Measurements from ENCODE around the gene IWS1.
A peak's percentile ranks its signal among the peaks of the same experiment; 100 is the strongest.

Gene IWS1

GRCh38 chr2:127563458-127564428, 37.5 kb upstream of the IWS1 start:
- peaks cover 16% of the 10 kb centered on the region for H3F3A ChIP-seq (ENCODE audit: insufficient read depth, low read length)
- peak overlapping the region; percentile 12; the same call in 1 of the 2 replicates for H3K9ac ChIP-seq (ENCODE audit: low read length)
- peaks cover 22% of the 10 kb centered on the region for H3K4me1 ChIP-seq (ENCODE audit: low read length)
- no peaks in the 10 kb centered on the region for H3K9me2 ChIP-seq (replicated peaks; ENCODE audit: insufficient read depth, low read length)
- peak overlapping the region; percentile 71 for H3K4me2 ChIP-seq (ENCODE audit: low read depth, low read length)
- H3K27ac ChIP-seq (ENCODE audit: low read length) = peak overlapping the region; percentile 35; the same call in 1 of the 2 replicates
- H3K79me2 ChIP-seq (ENCODE audit: low read length) = no peaks in the 10 kb centered on the region
- no peak overlapping the region for H2AFZ ChIP-seq (ENCODE audit: low read length)
- peak; percentile 91 for DNase-seq
- no peaks in the 10 kb centered on the region for H3K9me3 ChIP-seq (replicated peaks; ENCODE audit: insufficient read depth, low read length)
- TF ChIP-seq, protein P1, sequence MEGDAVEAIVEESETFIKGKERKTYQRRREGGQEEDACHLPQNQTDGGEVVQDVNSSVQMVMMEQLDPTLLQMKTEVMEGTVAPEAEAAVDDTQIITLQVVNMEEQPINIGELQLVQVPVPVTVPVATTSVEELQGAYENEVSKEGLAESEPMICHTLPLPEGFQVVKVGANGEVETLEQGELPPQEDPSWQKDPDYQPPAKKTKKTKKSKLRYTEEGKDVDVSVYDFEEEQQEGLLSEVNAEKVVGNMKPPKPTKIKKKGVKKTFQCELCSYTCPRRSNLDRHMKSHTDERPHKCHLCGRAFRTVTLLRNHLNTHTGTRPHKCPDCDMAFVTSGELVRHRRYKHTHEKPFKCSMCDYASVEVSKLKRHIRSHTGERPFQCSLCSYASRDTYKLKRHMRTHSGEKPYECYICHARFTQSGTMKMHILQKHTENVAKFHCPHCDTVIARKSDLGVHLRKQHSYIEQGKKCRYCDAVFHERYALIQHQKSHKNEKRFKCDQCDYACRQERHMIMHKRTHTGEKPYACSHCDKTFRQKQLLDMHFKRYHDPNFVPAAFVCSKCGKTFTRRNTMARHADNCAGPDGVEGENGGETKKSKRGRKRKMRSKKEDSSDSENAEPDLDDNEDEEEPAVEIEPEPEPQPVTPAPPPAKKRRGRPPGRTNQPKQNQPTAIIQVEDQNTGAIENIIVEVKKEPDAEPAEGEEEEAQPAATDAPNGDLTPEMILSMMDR (IDR thresholded peaks at IDR 0.05; ENCODE audit: low read length) = no peak
- no peak for TF ChIP-seq EZH2 (optimal IDR thresholded peaks at IDR 0.05; ENCODE audit: low read depth, low read length)
- H3K27me3 ChIP-seq (replicated peaks; ENCODE audit: insufficient read depth, low read length) = peaks cover 77% of the 10 kb centered on the region
- H3K36me3 ChIP-seq (replicated peaks; ENCODE audit: insufficient read depth, low read length) = no peaks in the 10 kb centered on the region
- H3K4me3 ChIP-seq (ENCODE audit: low read length) = peak overlapping the region; percentile 25
- peaks cover 12% of the 10 kb centered on the region; the same call in 1 of the 2 replicates for H4K20me1 ChIP-seq (ENCODE audit: insufficient read depth, low read length)

- no peak for TF ChIP-seq EZH2phosphoT487 (IDR thresholded peaks at IDR 0.05; ENCODE audit: low read length)
- TF ChIP-seq, protein P1 (IDR thresholded peaks at IDR 0.05; ENCODE audit: low read length) = no peak
- TF ChIP-seq EZH2 (optimal IDR thresholded peaks at IDR 0.05; ENCODE audit: low read depth, low read length) = no peak
- Histone ChIP-seq H3K9ac (ENCODE audit: low read length) (no peak overlapping the region), H3K36me3 (replicated peaks; ENCODE audit: insufficient read depth, low read length) (no peaks in the 10 kb centered on the region), H3K27ac (ENCODE audit: low read length) (peak overlapping the region; percentile 28; the same call in 1 of the 2 replicates), H3K4me2 (ENCODE audit: low read depth, low read length) (peak overlapping the region; percentile 71; the same call in 1 of the 2 replicates), H3F3A (ENCODE audit: insufficient read depth, low read length) (peaks cover 16% of the 10 kb centered on the region), H3K4me3 (ENCODE audit: low read length) (no peak overlapping the region), H2AFZ (ENCODE audit: low read length) (no peak overlapping the region), H3K27me3 (replicated peaks; ENCODE audit: insufficient read depth, low read length) (peaks cover 72% of the 10 kb centered on the region), H3K4me1 (ENCODE audit: low read length) (peaks cover 22% of the 10 kb centered on the region), H3K79me2 (ENCODE audit: low read length) (no peaks in the 10 kb centered on the region), H4K20me1 (ENCODE audit: insufficient read depth, low read length) (peaks cover 12% of the 10 kb centered on the region; the same call in 1 of the 2 replicates), H3K9me2 (replicated peaks; ENCODE audit: insufficient read depth, low read length) (no peaks in the 10 kb centered on the region), H3K9me3 (replicated peaks; ENCODE audit: insufficient read depth, low read length) (no peaks in the 10 kb centered on the region)
- no peak for DNase-seq
These were observed 36.6 kb upstream of the IWS1 start for GRCh38 chr2:127562936-127563335.

DNA sequence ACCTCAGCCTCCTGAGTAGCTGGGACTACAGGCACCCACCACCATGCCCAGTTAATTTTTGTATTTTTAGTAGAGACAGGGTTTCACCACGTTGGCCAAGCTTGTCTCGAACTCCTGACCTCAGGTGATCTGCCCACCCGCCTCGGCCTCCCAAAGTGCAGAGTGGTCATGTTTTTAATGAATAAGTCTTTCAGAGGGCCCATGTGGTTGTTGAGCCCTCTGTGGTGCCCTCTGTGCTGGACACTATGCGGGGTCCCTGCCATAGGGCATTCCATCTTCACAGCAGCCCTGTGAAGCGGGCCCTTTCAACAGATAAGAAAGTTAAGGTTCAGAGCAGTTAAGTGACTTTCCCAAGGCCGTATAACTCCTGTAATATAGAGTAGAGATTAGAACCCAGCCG, 35.1 kb upstream of the IWS1 start:
- Histone ChIP-seq H3K4me2 (ENCODE audit: low read depth, low read length) (no peak overlapping the region), H3K27ac (ENCODE audit: low read length) (no peak overlapping the region), H3K4me1 (ENCODE audit: low read length) (peaks cover 22% of the 10 kb centered on the region), H3F3A (ENCODE audit: insufficient read depth, low read length) (peaks cover 16% of the 10 kb centered on the region), H3K9me2 (replicated peaks; ENCODE audit: insufficient read depth, low read length) (no peaks in the 10 kb centered on the region), H3K9ac (ENCODE audit: low read length) (no peak overlapping the region), H3K27me3 (replicated peaks; ENCODE audit: insufficient read depth, low read length) (peaks cover 61% of the 10 kb centered on the region), H4K20me1 (ENCODE audit: insufficient read depth, low read length) (peaks cover 12% of the 10 kb centered on the region; the same call in 1 of the 2 replicates), H2AFZ (ENCODE audit: low read length) (no peak overlapping the region), H3K9me3 (replicated peaks; ENCODE audit: insufficient read depth, low read length) (no peaks in the 10 kb centered on the region), H3K36me3 (replicated peaks; ENCODE audit: insufficient read depth, low read length) (no peaks in the 10 kb centered on the region), H3K79me2 (ENCODE audit: low read length) (no peaks in the 10 kb centered on the region), H3K4me3 (ENCODE audit: low read length) (no peak overlapping the region)
- TF ChIP-seq, protein P1 (IDR thresholded peaks at IDR 0.05; ENCODE audit: low read length) = no peak
- no peak for TF ChIP-seq EZH2phosphoT487 (IDR thresholded peaks at IDR 0.05; ENCODE audit: low read length)
- no peak for TF ChIP-seq EZH2 (optimal IDR thresholded peaks at IDR 0.05; ENCODE audit: low read depth, low read length)
- no peak for DNase-seq
